GM19324 (cell line): Measurements from ENCODE around the gene CCDC50.

Experiments
- ATAC-seq: cut with Tn5 transposase; IDR thresholded peaks from one replicate; pipeline ENCODE4 v1.9.1; 2021; ENCODE audit warnings: mild to moderate bottlenecking, moderate library complexity; ENCODE audit not compliant: unreplicated experiment, low FRiP score

Gene CCDC50

GRCh38 chr3:191345334-191345733 lies 16.1 kb downstream of the CCDC50 start:
- ATAC-seq, result no peak

- ATAC-seq, result no peak
Observed at GRCh38 chr3:191347228-191347627, 18.0 kb downstream of the CCDC50 start.

GRCh38 chr3:191348098-191348497 lies 18.9 kb downstream of the CCDC50 start:
- no peak for ATAC-seq

- no peak for ATAC-seq
Observed at GRCh38 chr3:191350396-191351090, 21.3 kb downstream of the CCDC50 start.

- ATAC-seq, result no peak
Observed at GRCh38 chr3:191352014-191352413, 22.8 kb downstream of the CCDC50 start.

GRCh38 chr3:191353022-191353777 lies 24.0 kb downstream of the CCDC50 start:
- ATAC-seq, result no peak

- ATAC-seq, result peak; percentile 66
Observed at GRCh38 chr3:191355406-191355805, 26.2 kb downstream of the CCDC50 start.

GRCh38 chr3:191356631-191357439 lies 27.6 kb downstream of the CCDC50 start:
- ATAC-seq, result no peak

- no peak for ATAC-seq
Observed at GRCh38 chr3:191357909-191358308, 28.7 kb downstream of the CCDC50 start.

- no peak for ATAC-seq
Observed at GRCh38 chr3:191358929-191359328, 29.7 kb downstream of the CCDC50 start.

- no peak for ATAC-seq
Observed at GRCh38 chr3:191360620-191361019, 31.4 kb downstream of the CCDC50 start.

- ATAC-seq, result no peak
Observed at GRCh38 chr3:191361456-191361855, 32.3 kb downstream of the CCDC50 start.

- no peak for ATAC-seq
Observed at GRCh38 chr3:191362037-191362436, 32.8 kb downstream of the CCDC50 start.

- ATAC-seq, result no peak
Observed at GRCh38 chr3:191362524-191363090, 33.4 kb downstream of the CCDC50 start.

- ATAC-seq, result no peak
Observed at GRCh38 chr3:191363221-191363620, 34.0 kb downstream of the CCDC50 start.

GRCh38 chr3:191366675-191367074 lies 37.5 kb downstream of the CCDC50 start:
- no peak for ATAC-seq

- no peak for ATAC-seq
Observed at GRCh38 chr3:191368755-191369615, 39.8 kb downstream of the CCDC50 start.

GRCh38 chr3:191369616-191370010 lies 40.4 kb downstream of the CCDC50 start:
- no peak for ATAC-seq

- ATAC-seq, result peak; percentile 62
Observed at GRCh38 chr3:191372122-191372521, 42.9 kb downstream of the CCDC50 start.

- ATAC-seq, result no peak
Observed at GRCh38 chr3:191373327-191373726, 44.1 kb downstream of the CCDC50 start.
